Stimulated activated CD8-positive, alpha-beta memory T cell treated with anti-CD3 and anti-CD28 coated beads, Interleukin-15, amount 100 ng/mL, for 4 hours (primary cell): ENCODE data around the gene ABCE1.

ENCODE experiments used
- DNase-seq, 2 donors: peaks; one replicate each; pipeline ENCODE4 v3.0.0-alpha.2; 2020; ENCODE audit warnings: low read depth in 2 of 2

The ABCE1 gene

GRCh38 chr4:145177511-145177905 is 79.4 kb downstream of the ABCE1 start:
- no peak for DNase-seq

DNA sequence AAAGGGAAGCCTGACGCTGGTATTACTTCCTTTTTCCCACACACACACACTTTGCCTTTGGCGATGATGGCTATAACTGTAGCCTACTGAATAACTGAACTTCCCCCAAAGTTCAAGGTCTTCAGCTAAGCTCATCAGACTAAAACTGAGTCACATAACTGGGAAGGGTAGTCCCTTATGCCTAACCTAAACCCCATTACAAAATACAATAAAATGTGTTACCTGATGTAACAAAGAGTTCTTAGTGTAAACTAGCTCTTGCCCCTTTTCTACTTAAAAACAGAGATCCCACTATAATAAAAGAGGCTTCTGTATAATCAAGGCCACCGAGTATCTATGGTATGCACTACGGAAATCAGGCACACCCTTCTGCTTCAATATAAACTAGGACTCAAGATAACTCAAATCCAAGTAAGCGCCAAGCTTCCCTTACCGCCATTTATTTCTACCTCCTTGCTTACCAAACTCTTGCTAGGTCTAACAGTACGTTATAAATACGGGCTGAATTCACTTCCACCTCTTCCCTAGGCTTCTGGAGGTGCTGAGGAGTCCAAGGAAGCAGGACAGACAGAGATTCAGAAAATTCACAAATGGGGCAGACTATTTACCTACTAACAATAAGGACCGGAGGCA is 79.9 kb downstream of the ABCE1 start:
- no peak for DNase-seq

- DNase-seq, result no peak
Measured at GRCh38 chr4:145178740-145179280, 80.7 kb downstream of the ABCE1 start.
